ENCODE measurements around the gene THEM5.
"Not testable (repeated sequence)": the region's sequence is repeated elsewhere in the genome, so short reads cannot be mapped to it uniquely, and the experiment has no call there.

GRCh38 chr1:151884445-151884844, 30.9 kb upstream of the THEM5 start:
- not testable (repeated sequence) for TF ChIP-seq CTCF (IDR thresholded peaks at IDR 0.05; ENCODE audit: low read length); EZH2 (optimal IDR thresholded peaks at IDR 0.05; ENCODE audit: low read depth, low read length); EZH2phosphoT487 (IDR thresholded peaks at IDR 0.05; ENCODE audit: low read length)

All from MM.1S (cell line).